Endothelial cell of umbilical vein (primary cell): ENCODE data around the gene SLC37A1. TPM values are rescaled to one million over a fixed set of nuclear protein-coding genes. Genes with fewer than 3 reads are reported as not detected.

Experiments used
- BruUV-seq: library from RNA; stranded (reverse); fragments of 400-500 nt; replicated peaks from 2 replicates; lab custom pipeline; 2021; lab: Mats Ljungman, UMichigan
- CTCF ChIA-PET: fragments of 300-600, 350-600 bp; sonication (Branson Sonifier 250); formaldehyde crosslinking; loops from one replicate; lab custom pipeline; 2021; ENCODE audit warnings: antibody characterized with exemption, inconsistent platforms; lab: Charles Lee
- POLR2A ChIA-PET: fragments of 300-600, 350-600 bp; sonication (Branson Sonifier 250); formaldehyde crosslinking; loops from one replicate; lab custom pipeline; 2021; ENCODE audit warnings: antibody characterized with exemption, inconsistent platforms; lab: Charles Lee
- DNase-seq: peaks from one replicate; pipeline ENCODE4 v3.0.0-alpha.2; 2011; ENCODE audit warnings: low read depth, low spot score
- FAIRE-seq: peaks from 2 replicates; lab custom pipeline; 2011; peaks lifted over from hg19 to GRCh38; lab: Jason Lieb, UNC
- H2AFZ ChIP-seq: 2 replicates; pipeline ENCODE4 v1.6.0; 2012; ENCODE audit warnings: low read depth, low read length, control low read depth, inconsistent platforms
- H3K27ac ChIP-seq: 2 replicates; pipeline ENCODE4 v1.5.1; 2011; ENCODE audit warnings: low read depth, mild to moderate bottlenecking, control low read depth, low read length, moderate library complexity; ENCODE audit not compliant: insufficient read depth
- H3K27me3 ChIP-seq, 2 experiments: 2 replicates each; pipeline versions ENCODE4 v1.6.0 to v1.6.1; 2011; ENCODE audit warnings: low read length in 2 of 2, mixed read lengths in 1 of 2; ENCODE audit not compliant: control insufficient read depth in 2 of 2, insufficient read depth in 2 of 2
- H3K36me3 ChIP-seq, 2 experiments: 2 replicates in 1 of 2; 3 replicates in 1 of 2; pipeline ENCODE4 v1.5.1; 2011; ENCODE audit warnings: low read length in 2 of 2, mild to moderate bottlenecking in 1 of 2, moderate library complexity in 1 of 2; ENCODE audit not compliant: control insufficient read depth in 2 of 2, insufficient read depth in 2 of 2; ENCODE audit errors: extremely low read depth in 1 of 2
- H3K4me1 ChIP-seq: 3 replicates; pipeline ENCODE4 v1.5.1; 2011; ENCODE audit warnings: mild to moderate bottlenecking, low read length; ENCODE audit not compliant: control insufficient read depth, insufficient read depth; ENCODE audit errors: extremely low read depth
- H3K4me2 ChIP-seq: 2 replicates; pipeline ENCODE4 v1.6.1; 2011; ENCODE audit warnings: low read length, control low read depth, mixed read lengths; ENCODE audit not compliant: insufficient read depth
- H3K4me3 ChIP-seq, 3 experiments: fragments of 200-600 bp in 1 of 3; sonication (generic), shearing (Covaris generic) in 1 of 3; replicated peaks in 1 of 3; 2 replicates each; pipeline ENCODE4 v1.5.1; 2011 to 2016; ENCODE audit warnings: control low read depth in 3 of 3, low read length in 3 of 3, mild to moderate bottlenecking in 2 of 3, inconsistent platforms in 1 of 3, low read depth in 1 of 3, moderate library complexity in 1 of 3; ENCODE audit not compliant: insufficient read depth in 1 of 3
- H3K79me2 ChIP-seq: 2 replicates; pipeline ENCODE4 v1.6.0; 2012; ENCODE audit warnings: low read length, inconsistent platforms; ENCODE audit not compliant: control insufficient read depth, insufficient read depth
- H3K9ac ChIP-seq: replicated peaks from 2 replicates; pipeline ENCODE3; 2011; ENCODE audit warnings: low read length, control low read depth; ENCODE audit not compliant: insufficient read depth; ENCODE audit errors: extremely low read depth
- H3K9me1 ChIP-seq: replicated peaks from 3 replicates; pipeline ENCODE4 v1.6.0; 2011; ENCODE audit warnings: mild to moderate bottlenecking, low read length; ENCODE audit not compliant: control insufficient read depth, insufficient read depth; ENCODE audit errors: extremely low read depth
- H3K9me3 ChIP-seq: replicated peaks from 2 replicates; pipeline ENCODE4 v1.5.1; 2012; ENCODE audit warnings: low read length, inconsistent platforms; ENCODE audit not compliant: control insufficient read depth, insufficient read depth
- H4K20me1 ChIP-seq: replicated peaks from 2 replicates; pipeline ENCODE3; 2011; ENCODE audit warnings: mild to moderate bottlenecking, low read length; ENCODE audit not compliant: control insufficient read depth, insufficient read depth; ENCODE audit errors: extremely low read depth
- EZH2 ChIP-seq: IDR thresholded peaks from 2 replicates; pipeline ENCODE4 v1.6.1; 2012; ENCODE audit warnings: borderline replicate concordance, low read depth, mild to moderate bottlenecking, moderate library complexity, low read length, inconsistent platforms; ENCODE audit not compliant: severe bottlenecking
- FOS ChIP-seq: IDR thresholded peaks from 2 replicates; pipeline ENCODE4 v1.6.1; 2011; ENCODE audit warnings: mild to moderate bottlenecking, low read length, moderate library complexity, borderline replicate concordance; ENCODE audit not compliant: insufficient read depth
- GATA2 ChIP-seq: IDR thresholded peaks from 2 replicates; pipeline ENCODE4 v1.7.0; 2011; ENCODE audit warnings: low read depth, mild to moderate bottlenecking, moderate library complexity, mixed read lengths, low read length; ENCODE audit not compliant: insufficient read length, insufficient read depth
- JUN ChIP-seq: IDR thresholded peaks from 2 replicates; pipeline ENCODE4 v1.6.1; 2011; ENCODE audit warnings: borderline replicate concordance, low read depth; ENCODE audit not compliant: insufficient read length, insufficient read depth
- MAX ChIP-seq: IDR thresholded peaks from 2 replicates; pipeline ENCODE4 v1.6.1; 2011; ENCODE audit not compliant: insufficient read depth, insufficient read length
- MYC ChIP-seq: IDR thresholded peaks from one replicate; pipeline ENCODE4 v1.6.1; 2011; ENCODE audit warnings: mild to moderate bottlenecking, low read depth, low read length
- POLR2A ChIP-seq: IDR thresholded peaks from 2 replicates; pipeline ENCODE4 v1.6.1; 2012; ENCODE audit warnings: low read depth, mild to moderate bottlenecking, control low read depth, low read length
- POLR2AphosphoS5 ChIP-seq: IDR thresholded peaks from 2 replicates; pipeline ENCODE4 v1.6.1; 2012; ENCODE audit warnings: low read depth, mild to moderate bottlenecking, control low read depth, low read length, moderate library complexity; ENCODE audit not compliant: insufficient read depth
- dilution Hi-C: fragments of 300-500 bp; cut with MboI; formaldehyde crosslinking; loops from one replicate; pipeline ENCODE4 v1.15.0; 2019; ENCODE audit warnings: low sequenced_read_pairs; ENCODE audit not compliant: extremely low pct_ligation_motif_present
- intact Hi-C: fragments of 100-400 bp; cut with micrococcal nuclease; formaldehyde crosslinking; loops from one replicate; pipeline ENCODE4 v1.10.0; 2022
- polyA plus RNA-seq, 4 experiments: library from polyadenylated mRNA; depleted of rRNA in 3 of 4; stranded (reverse) in 3 of 4; unstranded in 1 of 4; fragments of >200 nt; gene quantifications; 2 replicates each; pipeline versions ENCODE4 v1.2.1 to v1.2.3, GENCODE V29; 2011 to 2012; ENCODE audit warnings: missing spikeins in 1 of 4
- total RNA-seq: library from RNA; stranded (reverse); gene quantifications from 2 replicates; pipeline ENCODE4 v1.2.3, GENCODE V29; 2021
- TF ChIP-seq, protein P1 (sequence below), 2 donors: IDR thresholded peaks; 1 replicate in 1 of 2; 2 replicates in 1 of 2; pipeline ENCODE4 v1.5.1; 2011; ENCODE audit warnings: low read length in 2 of 2, mild to moderate bottlenecking in 2 of 2, moderate library complexity in 2 of 2, control low read depth in 1 of 2, inconsistent platforms in 1 of 2, low read depth in 1 of 2; ENCODE audit not compliant: insufficient read depth in 1 of 2; ENCODE audit errors: extremely low read depth in 1 of 2

SLC37A1 gene
- total and polyA plus RNA-seq, 2 donors (not counting 3 experiments of a cell fraction or from before 2014, with no cell fraction given) = 4.7 to 7.6 TPM

GRCh38 chr21:42541618-42542017, 28.0 kb downstream of the SLC37A1 start:
- Histone ChIP-seq H3K4me3 (no peak overlapping the region), H3K9me3 (no peaks in the 10 kb centered on the region), H3K4me1 (no peaks in the 10 kb centered on the region), H3K27ac (no peak overlapping the region), H3K27me3 (no peaks in the 10 kb centered on the region), H3K9ac (no peak overlapping the region), H3K79me2 (no peaks in the 10 kb centered on the region), H4K20me1 (no peaks in the 10 kb centered on the region), H3K9me1 (no peaks in the 10 kb centered on the region), H3K36me3 (no peaks in the 10 kb centered on the region), H2AFZ (no peak overlapping the region), H3K4me2 (no peak overlapping the region)
- FAIRE-seq (no peak), DNase-seq (no peak)
- dilution Hi-C loops (no loop called here), intact Hi-C loops (no loop called here)
- BruUV-seq = no TSS peak
- CTCF ChIA-PET = no interaction called here
- POLR2A ChIA-PET = no interaction called here
- TF ChIP-seq EZH2 (no peak), MAX (no peak), GATA2 (no peak), MYC (no peak), POLR2AphosphoS5 (no peak), FOS (no peak), JUN (no peak), POLR2A (no peak)
- TF ChIP-seq, protein P1, sequence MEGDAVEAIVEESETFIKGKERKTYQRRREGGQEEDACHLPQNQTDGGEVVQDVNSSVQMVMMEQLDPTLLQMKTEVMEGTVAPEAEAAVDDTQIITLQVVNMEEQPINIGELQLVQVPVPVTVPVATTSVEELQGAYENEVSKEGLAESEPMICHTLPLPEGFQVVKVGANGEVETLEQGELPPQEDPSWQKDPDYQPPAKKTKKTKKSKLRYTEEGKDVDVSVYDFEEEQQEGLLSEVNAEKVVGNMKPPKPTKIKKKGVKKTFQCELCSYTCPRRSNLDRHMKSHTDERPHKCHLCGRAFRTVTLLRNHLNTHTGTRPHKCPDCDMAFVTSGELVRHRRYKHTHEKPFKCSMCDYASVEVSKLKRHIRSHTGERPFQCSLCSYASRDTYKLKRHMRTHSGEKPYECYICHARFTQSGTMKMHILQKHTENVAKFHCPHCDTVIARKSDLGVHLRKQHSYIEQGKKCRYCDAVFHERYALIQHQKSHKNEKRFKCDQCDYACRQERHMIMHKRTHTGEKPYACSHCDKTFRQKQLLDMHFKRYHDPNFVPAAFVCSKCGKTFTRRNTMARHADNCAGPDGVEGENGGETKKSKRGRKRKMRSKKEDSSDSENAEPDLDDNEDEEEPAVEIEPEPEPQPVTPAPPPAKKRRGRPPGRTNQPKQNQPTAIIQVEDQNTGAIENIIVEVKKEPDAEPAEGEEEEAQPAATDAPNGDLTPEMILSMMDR (IDR thresholded peaks at IDR 0.05; ENCODE audit: extremely low read depth in 1 of 2, insufficient read depth in 1 of 2, low read depth in 1 of 2, low read length in 2 of 2) = no peak
